MM.1S (cell line): ENCODE measurements around the gene OPRD1.

Source experiments
- CTCF ChIP-seq: fragments of 300-600 bp; sonication (generic); IDR thresholded peaks from 2 replicates; pipeline ENCODE4 v1.5.1; 2016; ENCODE audit warnings: antibody characterized with exemption, low read length, mixed read lengths
- EZH2 ChIP-seq: fragments of 300-600 bp; sonication (generic); optimal IDR thresholded peaks from 2 replicates; pipeline ENCODE3; 2017; ENCODE audit warnings: low read depth, mild to moderate bottlenecking, antibody characterized with exemption, low read length, mixed read lengths

- TF ChIP-seq CTCF (no peak), EZH2 (no peak)
Observed at GRCh38 chr1:28812669-28813468, 899 bp downstream of the OPRD1 start.
